Osteoblast (primary cell): ENCODE data around the gene BRSK2. TPM values are rescaled to one million over a fixed set of nuclear protein-coding genes. Genes with fewer than 3 reads are reported as not detected.
A peak's percentile ranks its signal among the peaks of the same experiment; 100 is the strongest.

Experiments used
- DNase-seq: peaks from one replicate; pipeline ENCODE4 v3.0.0; 2011; ENCODE audit warnings: low spot score, mixed read lengths; ENCODE audit not compliant: insufficient read length; ENCODE audit errors: missing footprints
- H2AFZ ChIP-seq: 2 replicates; pipeline ENCODE4 v1.6.0; 2011; ENCODE audit warnings: mild to moderate bottlenecking, low read length
- H3K27ac ChIP-seq: 2 replicates; pipeline ENCODE4 v1.5.1; 2011; ENCODE audit warnings: mild to moderate bottlenecking, low read depth, low read length, moderate library complexity
- H3K27me3 ChIP-seq: 2 replicates; pipeline ENCODE4 v1.6.0; 2012; ENCODE audit warnings: mild to moderate bottlenecking, control low read depth, inconsistent platforms, low read length, moderate library complexity; ENCODE audit not compliant: insufficient read depth
- H3K36me3 ChIP-seq: 2 replicates; pipeline ENCODE4 v1.5.1; 2011; ENCODE audit warnings: mild to moderate bottlenecking, low read length, control low read depth, moderate library complexity; ENCODE audit not compliant: insufficient read depth
- H3K4me1 ChIP-seq: 2 replicates; pipeline ENCODE4 v1.5.1; 2011; ENCODE audit warnings: mild to moderate bottlenecking, low read length, control low read depth, moderate library complexity; ENCODE audit not compliant: insufficient read depth
- H3K4me2 ChIP-seq: 2 replicates; pipeline ENCODE4 v1.6.0; 2011; ENCODE audit warnings: mild to moderate bottlenecking, low read length; ENCODE audit not compliant: insufficient read depth
- H3K4me3 ChIP-seq: fragments of 200-600 bp; sonication (generic); 3 replicates; pipeline ENCODE4 v1.5.1; 2012; ENCODE audit warnings: mild to moderate bottlenecking, low read length, inconsistent platforms; ENCODE audit not compliant: insufficient read depth
- H3K79me2 ChIP-seq: 2 replicates; pipeline ENCODE4 v1.6.0; 2012; ENCODE audit warnings: mild to moderate bottlenecking, low read length, control low read depth, inconsistent platforms; ENCODE audit not compliant: insufficient read depth
- H3K9me3 ChIP-seq: 2 replicates; pipeline ENCODE4 v1.5.1; 2011; ENCODE audit warnings: low read depth, low read length, control low read depth
- H4K20me1 ChIP-seq: 2 replicates; pipeline ENCODE4 v1.6.0; 2012; ENCODE audit warnings: mild to moderate bottlenecking, low read length, control low read depth; ENCODE audit not compliant: insufficient read depth
- total RNA-seq: library from RNA; depleted of rRNA; stranded (reverse); fragments of >200 nt; gene quantifications from 2 replicates; pipeline ENCODE4 v1.2.3, GENCODE V29; 2012
- TF ChIP-seq, protein P1 (sequence below): IDR thresholded peaks from 2 replicates; pipeline ENCODE4 v1.5.1; 2011; ENCODE audit warnings: mild to moderate bottlenecking, low read depth, low read length, moderate library complexity; ENCODE audit errors: extremely low read depth

BRSK2 gene
- total RNA-seq, 1 donor: 0.36 TPM

DNA sequence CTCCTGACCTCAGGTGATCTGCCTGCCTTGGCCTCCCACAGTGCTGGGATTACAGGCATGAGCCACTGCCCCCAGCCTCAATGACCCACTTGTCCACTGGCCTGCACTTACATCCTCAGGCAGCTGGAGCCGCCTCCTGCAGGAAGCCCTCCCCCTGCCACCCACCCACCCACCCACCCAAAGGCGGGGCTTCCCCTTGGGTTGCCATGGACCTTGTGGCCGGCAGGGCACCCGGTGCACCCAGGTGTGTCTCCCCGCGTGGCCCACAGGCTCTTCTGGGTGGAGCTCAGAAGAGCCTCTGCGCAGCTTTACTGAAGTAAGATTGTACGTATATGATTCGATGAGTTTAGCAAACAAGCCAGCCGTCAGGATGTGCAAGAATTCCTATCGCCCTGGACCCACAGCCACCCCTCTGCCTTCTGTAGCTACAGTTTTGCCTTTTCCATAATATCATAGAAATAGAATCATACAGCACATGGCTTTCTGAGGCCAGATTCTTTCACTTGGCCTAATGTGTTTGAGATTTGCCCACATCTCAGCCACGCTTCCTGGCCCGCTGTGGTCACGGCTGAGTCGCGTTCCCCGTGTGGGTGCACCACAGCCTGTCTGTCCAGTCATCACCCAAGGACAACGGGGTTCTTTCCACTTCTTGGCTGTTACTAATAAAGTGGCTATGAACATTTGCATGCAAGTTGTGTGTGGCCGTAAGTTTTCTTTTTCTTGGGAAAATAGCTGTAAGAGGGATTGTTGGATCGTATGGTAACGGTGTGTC lies 5.3 kb upstream of the BRSK2 start:
- Histone ChIP-seq H3K4me1 (peaks cover 6% of the 10 kb centered on the region), H4K20me1 (no peaks in the 10 kb centered on the region), H3K79me2 (no peaks in the 10 kb centered on the region), H3K36me3 (no peaks in the 10 kb centered on the region), H3K27me3 (peaks cover 9% of the 10 kb centered on the region), H2AFZ (no peak overlapping the region), H3K4me2 (no peak overlapping the region), H3K4me3 (no peak overlapping the region), H3K27ac (no peak overlapping the region), H3K9me3 (no peaks in the 10 kb centered on the region)
- TF ChIP-seq, protein P1, sequence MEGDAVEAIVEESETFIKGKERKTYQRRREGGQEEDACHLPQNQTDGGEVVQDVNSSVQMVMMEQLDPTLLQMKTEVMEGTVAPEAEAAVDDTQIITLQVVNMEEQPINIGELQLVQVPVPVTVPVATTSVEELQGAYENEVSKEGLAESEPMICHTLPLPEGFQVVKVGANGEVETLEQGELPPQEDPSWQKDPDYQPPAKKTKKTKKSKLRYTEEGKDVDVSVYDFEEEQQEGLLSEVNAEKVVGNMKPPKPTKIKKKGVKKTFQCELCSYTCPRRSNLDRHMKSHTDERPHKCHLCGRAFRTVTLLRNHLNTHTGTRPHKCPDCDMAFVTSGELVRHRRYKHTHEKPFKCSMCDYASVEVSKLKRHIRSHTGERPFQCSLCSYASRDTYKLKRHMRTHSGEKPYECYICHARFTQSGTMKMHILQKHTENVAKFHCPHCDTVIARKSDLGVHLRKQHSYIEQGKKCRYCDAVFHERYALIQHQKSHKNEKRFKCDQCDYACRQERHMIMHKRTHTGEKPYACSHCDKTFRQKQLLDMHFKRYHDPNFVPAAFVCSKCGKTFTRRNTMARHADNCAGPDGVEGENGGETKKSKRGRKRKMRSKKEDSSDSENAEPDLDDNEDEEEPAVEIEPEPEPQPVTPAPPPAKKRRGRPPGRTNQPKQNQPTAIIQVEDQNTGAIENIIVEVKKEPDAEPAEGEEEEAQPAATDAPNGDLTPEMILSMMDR: no peak
- DNase-seq: peak; percentile 63

DNA sequence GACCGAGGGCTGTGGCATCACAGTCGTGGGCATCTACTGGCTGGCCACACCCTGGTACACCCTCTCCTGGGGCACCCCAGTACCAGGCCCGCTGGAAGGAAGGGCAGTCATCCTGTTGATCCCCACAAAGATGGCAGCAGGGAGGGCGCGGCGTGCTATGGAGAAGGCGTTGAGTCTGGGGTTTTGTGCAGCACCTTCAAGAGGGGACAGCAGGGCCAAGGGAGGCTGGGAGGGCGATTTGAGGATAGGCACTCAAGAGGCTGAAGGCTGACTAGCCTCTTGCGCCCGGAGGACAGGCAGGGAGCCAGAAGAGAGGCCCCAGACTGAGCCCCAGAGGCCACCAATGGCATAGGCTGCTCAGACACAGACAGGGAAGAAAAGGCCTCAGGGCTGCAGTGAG lies 2.2 kb upstream of the BRSK2 start:
- no peak overlapping the region for H3K4me2 ChIP-seq
- H3K4me3 ChIP-seq: no peak overlapping the region
- H3K9me3 ChIP-seq: no peaks in the 10 kb centered on the region
- peaks cover 27% of the 10 kb centered on the region for H3K27me3 ChIP-seq
- H3K4me1 ChIP-seq: peaks cover 6% of the 10 kb centered on the region
- TF ChIP-seq, protein P1: no peak
- no peak overlapping the region for H2AFZ ChIP-seq
- no peaks in the 10 kb centered on the region for H3K36me3 ChIP-seq
- H4K20me1 ChIP-seq: no peaks in the 10 kb centered on the region
- H3K79me2 ChIP-seq: no peaks in the 10 kb centered on the region
- DNase-seq: no peak
- no peak overlapping the region for H3K27ac ChIP-seq

DNA sequence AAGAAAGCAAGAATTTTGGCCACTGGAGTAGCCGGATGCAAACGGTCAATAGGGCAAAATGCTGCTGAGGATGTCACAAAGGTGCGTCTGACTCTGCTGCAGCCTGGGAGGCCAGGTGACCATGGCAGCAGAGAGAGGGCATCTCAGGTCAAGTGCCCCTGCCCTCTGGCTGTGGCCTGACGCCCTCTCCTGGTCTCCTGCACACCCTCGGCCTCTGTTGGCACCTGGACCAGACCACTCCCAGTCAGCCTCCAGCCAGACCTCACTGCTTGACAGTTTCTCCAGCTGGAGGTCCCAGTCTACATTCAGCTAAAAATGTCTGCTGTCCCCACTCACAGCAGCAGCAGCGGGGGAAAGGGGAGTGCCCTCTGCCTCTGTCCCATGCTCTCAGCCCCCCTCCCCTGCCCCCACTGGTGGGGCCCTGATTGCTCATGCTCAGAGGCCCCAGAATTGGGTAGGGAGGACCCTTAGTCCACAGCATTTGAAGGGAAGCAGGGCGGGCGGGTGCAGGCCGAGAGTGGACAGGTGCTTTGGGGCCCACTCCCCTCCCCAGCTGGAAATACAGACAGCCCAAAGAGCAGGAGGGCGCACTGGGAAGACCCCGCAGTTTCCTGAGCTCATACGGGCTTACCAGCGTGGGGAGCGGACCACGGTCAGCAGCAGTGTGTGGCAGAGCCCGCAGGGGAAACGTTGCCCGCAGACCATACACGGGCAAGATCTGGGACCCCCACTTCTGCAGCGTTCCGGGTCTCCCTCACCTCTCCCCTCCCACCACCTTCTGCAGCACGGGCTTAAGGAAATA lies 1.6 kb upstream of the BRSK2 start:
- Histone ChIP-seq H3K27me3 (peaks cover 31% of the 10 kb centered on the region), H2AFZ (no peak overlapping the region), H3K4me3 (no peak overlapping the region), H3K79me2 (no peaks in the 10 kb centered on the region), H4K20me1 (no peaks in the 10 kb centered on the region), H3K36me3 (no peaks in the 10 kb centered on the region), H3K9me3 (no peaks in the 10 kb centered on the region), H3K4me2 (peak overlapping the region; percentile 78), H3K4me1 (peaks cover 6% of the 10 kb centered on the region), H3K27ac (no peak overlapping the region)
- peak; percentile 82 for DNase-seq
- TF ChIP-seq, protein P1: no peak

DNA sequence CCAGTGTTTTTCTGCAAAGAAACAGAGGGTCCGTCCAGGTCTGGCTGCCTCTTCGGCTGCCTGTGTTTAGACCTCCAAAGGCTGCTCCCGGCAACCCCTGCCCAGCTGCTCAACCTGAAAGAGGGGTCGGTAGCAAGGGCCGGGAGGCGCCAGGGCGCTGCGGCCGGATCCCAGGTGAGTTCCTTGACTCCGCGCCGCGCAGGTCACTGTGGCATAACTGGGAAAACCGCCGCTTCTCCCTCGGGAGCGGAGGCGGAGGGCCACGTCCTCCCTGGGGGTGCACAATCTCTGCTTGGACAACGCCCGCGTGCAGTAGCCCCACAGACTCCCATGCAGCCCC lies 1.0 kb upstream of the BRSK2 start:
- H2AFZ ChIP-seq: no peak overlapping the region

More for the DNA sequence above, 1.0 kb upstream of the BRSK2 start:
- peak; percentile 68 for DNase-seq
- peak overlapping the region; percentile 78 for H3K4me2 ChIP-seq
- H3K4me1 ChIP-seq: peaks cover 6% of the 10 kb centered on the region
- H3K9me3 ChIP-seq: no peaks in the 10 kb centered on the region
- H3K36me3 ChIP-seq: no peaks in the 10 kb centered on the region
- H3K27me3 ChIP-seq: peaks cover 31% of the 10 kb centered on the region
- H3K4me3 ChIP-seq: peak overlapping the region; percentile 68
- TF ChIP-seq, protein P1: no peak
- no peaks in the 10 kb centered on the region for H4K20me1 ChIP-seq
- H3K27ac ChIP-seq: no peak overlapping the region
- no peaks in the 10 kb centered on the region for H3K79me2 ChIP-seq
